HG03025 (cell line): ENCODE measurements around the gene DPP6.
"Not testable (repeated sequence)": the region's sequence is repeated elsewhere in the genome, so short reads cannot be mapped to it uniquely, and the experiment has no call there.

Experiments
- ATAC-seq: cut with Tn5 transposase; IDR thresholded peaks from one replicate; pipeline ENCODE4 v1.9.1; 2021; ENCODE audit warnings: mild to moderate bottlenecking, moderate library complexity; ENCODE audit not compliant: unreplicated experiment, low FRiP score

Gene DPP6

GRCh38 chr7:154640266-154640865 is 588.2 kb downstream of the DPP6 start:
- no peak for ATAC-seq

- ATAC-seq = no peak
Observed at GRCh38 chr7:154640917-154641316, 588.7 kb downstream of the DPP6 start.

GRCh38 chr7:154644366-154644765 is 592.2 kb downstream of the DPP6 start:
- no peak for ATAC-seq

- ATAC-seq = no peak
Observed at GRCh38 chr7:154646126-154647013, 594.2 kb downstream of the DPP6 start.

- no peak for ATAC-seq
Observed at GRCh38 chr7:154647625-154648024, 595.4 kb downstream of the DPP6 start.

- no peak for ATAC-seq
Observed at GRCh38 chr7:154649015-154649414, 596.8 kb downstream of the DPP6 start.

- ATAC-seq = no peak
Observed at GRCh38 chr7:154649434-154649833, 597.2 kb downstream of the DPP6 start.

- no peak for ATAC-seq
Observed at GRCh38 chr7:154650275-154650674, 598.1 kb downstream of the DPP6 start.

GRCh38 chr7:154651501-154651900 is 599.3 kb downstream of the DPP6 start:
- no peak for ATAC-seq

- no peak for ATAC-seq
Observed at GRCh38 chr7:154652564-154652963, 600.4 kb downstream of the DPP6 start.

- no peak for ATAC-seq
Observed at GRCh38 chr7:154653281-154653680, 601.1 kb downstream of the DPP6 start.

GRCh38 chr7:154656618-154657017 is 604.4 kb downstream of the DPP6 start:
- no peak for ATAC-seq

GRCh38 chr7:154666768-154667167 is 614.6 kb downstream of the DPP6 start:
- no peak for ATAC-seq

- ATAC-seq = no peak
Observed at GRCh38 chr7:154672659-154673415, 620.6 kb downstream of the DPP6 start.

- no peak for ATAC-seq
Observed at GRCh38 chr7:154674191-154674590, 622.0 kb downstream of the DPP6 start.

- ATAC-seq = no peak
Observed at GRCh38 chr7:154675560-154675959, 623.4 kb downstream of the DPP6 start.

- not testable (repeated sequence) for ATAC-seq
Observed at GRCh38 chr7:154676033-154676421, 623.8 kb downstream of the DPP6 start.

- no peak for ATAC-seq
Observed at GRCh38 chr7:154676422-154677073, 624.4 kb downstream of the DPP6 start.

- no peak for ATAC-seq
Observed at GRCh38 chr7:154677454-154677853, 625.3 kb downstream of the DPP6 start.

GRCh38 chr7:154678001-154678550 is 625.9 kb downstream of the DPP6 start:
- not testable (repeated sequence) for ATAC-seq
